Neuronal stem cell (in vitro differentiated cells): ENCODE measurements around the gene RTBDN.

Source experiments
- DNase-seq: peaks from one replicate; pipeline ENCODE4 v3.0.0-alpha.2; 2013; ENCODE audit warnings: low spot score
- H2AFZ ChIP-seq: one replicate; pipeline ENCODE4 v1.6.1; 2013; ENCODE audit warnings: mild to moderate bottlenecking, low read length, inconsistent platforms
- H2AK5ac ChIP-seq: 2 replicates; pipeline ENCODE4 v1.6.1; 2013; ENCODE audit warnings: low read depth, mild to moderate bottlenecking, inconsistent platforms, low read length, moderate library complexity, mixed read lengths
- H2BK120ac ChIP-seq: 2 replicates; pipeline ENCODE4 v1.6.1; 2013; ENCODE audit warnings: low read depth, mild to moderate bottlenecking, inconsistent platforms, low read length, moderate library complexity, mixed read lengths
- H2BK12ac ChIP-seq: one replicate; pipeline ENCODE4 v1.6.1; 2013; ENCODE audit warnings: low read length, inconsistent platforms
- H2BK15ac ChIP-seq: 2 replicates; pipeline ENCODE4 v1.6.1; 2013; ENCODE audit warnings: mild to moderate bottlenecking, low read length, inconsistent platforms, mixed read lengths
- H2BK5ac ChIP-seq: one replicate; pipeline ENCODE4 v1.6.1; 2013; ENCODE audit warnings: inconsistent platforms, mild to moderate bottlenecking, low read length, moderate library complexity
- H3K14ac ChIP-seq: one replicate; pipeline ENCODE4 v1.6.1; 2013; ENCODE audit warnings: low read length, inconsistent platforms
- H3K18ac ChIP-seq: 2 replicates; pipeline ENCODE4 v1.6.1; 2013; ENCODE audit warnings: low read length, inconsistent platforms
- H3K23ac ChIP-seq: 2 replicates; pipeline ENCODE4 v1.6.1; 2013; ENCODE audit warnings: low read depth, mild to moderate bottlenecking, mixed read lengths, low read length, inconsistent platforms; ENCODE audit not compliant: poor library complexity
- H3K27ac ChIP-seq: replicated peaks from 3 replicates; pipeline ENCODE4 v1.5.1; 2013; ENCODE audit warnings: low read length, inconsistent platforms
- H3K27me3 ChIP-seq, 3 experiments: 2 replicates each; pipeline ENCODE4 v1.6.1; 2013; ENCODE audit warnings: low read length in 3 of 3, mild to moderate bottlenecking in 2 of 3, inconsistent platforms in 1 of 3, low read depth in 1 of 3, mixed read lengths in 1 of 3, moderate library complexity in 1 of 3; ENCODE audit not compliant: control insufficient read depth in 3 of 3, insufficient read depth in 3 of 3
- H3K36me3 ChIP-seq, 2 donors: replicated peaks in 1 of 2; 2 replicates each; pipeline ENCODE4 v1.6.1; 2013; ENCODE audit warnings: low read length in 2 of 2; ENCODE audit not compliant: control insufficient read depth in 2 of 2, insufficient read depth in 2 of 2
- H3K4ac ChIP-seq: 2 replicates; pipeline ENCODE4 v1.6.1; 2013; ENCODE audit warnings: inconsistent platforms, mild to moderate bottlenecking, low read length, moderate library complexity
- H3K4me1 ChIP-seq, 2 donors: 1 replicate in 1 of 2; 2 replicates in 1 of 2; pipeline ENCODE4 v1.6.1; 2013; ENCODE audit warnings: low read length in 2 of 2, low read depth in 1 of 2; ENCODE audit not compliant: control insufficient read depth in 2 of 2, insufficient read depth in 1 of 2
- H3K4me2 ChIP-seq: one replicate; pipeline ENCODE4 v1.6.1; 2013; ENCODE audit warnings: mild to moderate bottlenecking, low read length, inconsistent platforms; ENCODE audit not compliant: insufficient read depth, poor library complexity, severe bottlenecking
- H3K4me3 ChIP-seq, 2 donors: 2 replicates each; pipeline ENCODE4 v1.5.1; 2013; ENCODE audit warnings: low read length in 2 of 2, mild to moderate bottlenecking in 2 of 2, inconsistent platforms in 1 of 2, moderate library complexity in 1 of 2
- H3K79me1 ChIP-seq: one replicate; pipeline ENCODE4 v1.6.1; 2013; ENCODE audit warnings: low read depth, mild to moderate bottlenecking, inconsistent platforms, low read length, moderate library complexity
- H3K9ac ChIP-seq: one replicate; pipeline ENCODE4 v1.6.1; 2013; ENCODE audit warnings: mild to moderate bottlenecking, low read depth, low read length, inconsistent platforms; ENCODE audit not compliant: poor library complexity
- H3K9me3 ChIP-seq, 2 donors: replicated peaks in 1 of 2; 2 replicates each; pipeline versions ENCODE3 to v1.6.1; 2013; ENCODE audit warnings: low read length in 2 of 2, mild to moderate bottlenecking in 2 of 2, inconsistent platforms in 1 of 2, low read depth in 1 of 2, mixed read lengths in 1 of 2, moderate library complexity in 1 of 2; ENCODE audit not compliant: control insufficient read depth in 2 of 2, insufficient read depth in 1 of 2
- H4K8ac ChIP-seq: one replicate; pipeline ENCODE4 v1.6.1; 2013; ENCODE audit warnings: low read depth, mild to moderate bottlenecking, inconsistent platforms, low read length, moderate library complexity
- H4K91ac ChIP-seq: one replicate; pipeline ENCODE4 v1.6.1; 2013; ENCODE audit warnings: low read length, low read depth, mild to moderate bottlenecking, inconsistent platforms; ENCODE audit not compliant: poor library complexity
- WGBS, 2 donors: extraction: QIAGEN DNeasy Blood & Tissue Kit; methylation state at CpG; one replicate each; pipeline ENCODE4 v1.1.7; 2013; ENCODE audit warnings: missing lambda C conversion rate in 2 of 2, mixed read lengths in 1 of 2; ENCODE audit not compliant: insufficient read length in 2 of 2, insufficient replicate concordance in 1 of 2; ENCODE audit errors: extremely low coverage in 2 of 2; 5-methylcytosine and 5-hydroxymethylcytosine counted together

Gene RTBDN

GRCh38 chr19:12786952-12787351 lies 47.4 kb downstream of the RTBDN start:
- Histone ChIP-seq H3K9ac (no peak overlapping the region), H3K79me1 (peaks cover 2% of the 10 kb centered on the region), H4K8ac (no peak overlapping the region), H2BK15ac (no peak overlapping the region), H3K4me3 (no peak overlapping the region), H2BK120ac (no peak overlapping the region), H2AK5ac (no peak overlapping the region), H3K14ac (no peak overlapping the region), H3K27ac (no peak overlapping the region), H3K27me3 (peaks cover 0 to 14% (median 0%) of the 10 kb centered on the region in 3 experiments), H2BK12ac (no peak overlapping the region), H3K4me2 (no peak overlapping the region), H3K9me3 (no peaks in the 10 kb centered on the region), H2BK5ac (no peak overlapping the region), H3K4ac (no peak overlapping the region), H4K91ac (no peak overlapping the region), H3K36me3 (no peaks in the 10 kb centered on the region), H3K18ac (no peak overlapping the region), H3K4me1 (peaks cover 29 to 64% of the 10 kb centered on the region in 2 donors), H2AFZ (no peak overlapping the region), H3K23ac (no peak overlapping the region)
- no peak for DNase-seq
- WGBS, 2 donors = no CpG with 5 or more reads among the region's 3 CpGs

GRCh38 chr19:12786141-12786870 lies 48.1 kb downstream of the RTBDN start:
- H4K8ac ChIP-seq = no peak overlapping the region
- no peak overlapping the region for H3K4me2 ChIP-seq
- peaks cover 29 to 61% of the 10 kb centered on the region in 2 donors for H3K4me1 ChIP-seq
- H2BK120ac ChIP-seq = no peak overlapping the region
- peaks cover 0 to 8% (median 0%) of the 10 kb centered on the region in 3 experiments for H3K27me3 ChIP-seq
- peak overlapping the region; percentile 24 for H3K9ac ChIP-seq
- H2BK15ac ChIP-seq = peak overlapping the region; percentile 24
- peak overlapping the region; percentile 47 for H2AFZ ChIP-seq
- peaks cover 2% of the 10 kb centered on the region for H3K79me1 ChIP-seq
- no peak overlapping the region for H2BK5ac ChIP-seq
- no peak for DNase-seq
- no peak overlapping the region for H3K14ac ChIP-seq
- peak overlapping the region; percentile 81 for H2AK5ac ChIP-seq
- peak overlapping the region; percentile 74 for H3K18ac ChIP-seq
- no peak overlapping the region for H3K4ac ChIP-seq
- H3K9me3 ChIP-seq = no peaks in the 10 kb centered on the region
- no peak overlapping the region for H4K91ac ChIP-seq
- no peak overlapping the region for H3K27ac ChIP-seq
- no peak overlapping the region for H3K23ac ChIP-seq
- H2BK12ac ChIP-seq = no peak overlapping the region
- no peak overlapping the region for H3K4me3 ChIP-seq
- no CpG with 5 or more reads among the region's 18 CpGs for WGBS, 2 donors
- no peaks in the 10 kb centered on the region for H3K36me3 ChIP-seq

GRCh38 chr19:12785431-12786031 lies 48.8 kb downstream of the RTBDN start:
- peaks cover 23 to 56% of the 10 kb centered on the region in 2 donors for H3K4me1 ChIP-seq
- no peak overlapping the region for H3K14ac ChIP-seq
- H3K27me3 ChIP-seq = peaks cover 0 to 2% (median 0%) of the 10 kb centered on the region in 3 experiments
- no peak for DNase-seq
- no peak overlapping the region for H3K4me2 ChIP-seq
- no peak overlapping the region for H3K4me3 ChIP-seq
- peak overlapping the region; percentile 81 for H2AK5ac ChIP-seq
- H2BK5ac ChIP-seq = no peak overlapping the region
- H3K27ac ChIP-seq = no peak overlapping the region
- H2BK15ac ChIP-seq = no peak overlapping the region
- no peak overlapping the region for H3K23ac ChIP-seq
- H3K36me3 ChIP-seq = no peaks in the 10 kb centered on the region
- H2AFZ ChIP-seq = peak overlapping the region; percentile 47
- no peaks in the 10 kb centered on the region for H3K79me1 ChIP-seq
- no peak overlapping the region for H4K8ac ChIP-seq
- no CpG with 5 or more reads among the region's 4 CpGs for WGBS, 2 donors
- no peak overlapping the region for H2BK12ac ChIP-seq
- no peak overlapping the region for H2BK120ac ChIP-seq
- H3K9ac ChIP-seq = peak overlapping the region; percentile 24
- H4K91ac ChIP-seq = no peak overlapping the region
- H3K4ac ChIP-seq = no peak overlapping the region
- peak overlapping the region; percentile 22 for H3K18ac ChIP-seq
- H3K9me3 ChIP-seq = no peaks in the 10 kb centered on the region

GRCh38 chr19:12784871-12785430 lies 49.4 kb downstream of the RTBDN start:
- Histone ChIP-seq H2BK120ac (no peak overlapping the region), H3K4me1 (peaks cover 21 to 52% of the 10 kb centered on the region in 2 donors), H3K79me1 (no peaks in the 10 kb centered on the region), H3K23ac (no peak overlapping the region), H4K8ac (no peak overlapping the region), H3K14ac (no peak overlapping the region), H3K9ac (no peak overlapping the region), H2BK12ac (no peak overlapping the region), H3K18ac (no peak overlapping the region), H3K4me3 (no peak overlapping the region), H4K91ac (no peak overlapping the region), H3K4me2 (no peak overlapping the region), H2AK5ac (no peak overlapping the region), H3K9me3 (no peaks in the 10 kb centered on the region), H3K27ac (no peak overlapping the region), H3K4ac (no peak overlapping the region), H2BK5ac (no peak overlapping the region), H3K36me3 (no peaks in the 10 kb centered on the region), H2AFZ (no peak overlapping the region), H2BK15ac (no peak overlapping the region), H3K27me3 (no peaks in the 10 kb centered on the region)
- WGBS, 2 donors = no CpG with 5 or more reads among the region's 5 CpGs
- no peak for DNase-seq
